C4-2B (cell line): ENCODE results near the gene MYCT1.

Source experiments
- ZFX ChIP-seq: fragments of 450-650 bp; IDR thresholded peaks from 2 replicates; pipeline ENCODE4 v1.6.1; 2017
- TF ChIP-seq, protein P1 (sequence below): fragments of 450-650 bp; conservative IDR thresholded peaks from 2 replicates; pipeline ENCODE4 v1.5.1; 2017; ENCODE audit warnings: mild to moderate bottlenecking

DNA sequence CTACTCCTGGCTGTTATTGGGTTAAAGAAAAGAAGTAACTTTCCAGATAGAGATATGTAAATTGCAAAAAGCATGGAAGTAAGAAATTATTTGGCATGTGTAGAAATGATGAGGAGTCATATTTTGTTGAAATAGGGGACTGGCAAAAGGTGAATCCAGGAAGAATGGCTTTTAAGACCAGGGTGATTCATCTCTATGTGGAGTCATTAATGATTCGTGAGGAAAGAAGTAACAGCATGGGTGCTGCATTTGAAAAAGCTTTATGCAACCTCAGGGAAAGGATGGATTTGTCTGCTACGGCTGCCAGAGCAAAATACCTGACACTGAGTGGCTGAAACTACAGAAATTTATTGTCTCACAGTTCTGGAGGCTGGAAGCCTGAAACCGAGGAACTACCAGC is 45.7 kb upstream of the MYCT1 start:
- TF ChIP-seq, protein P1, sequence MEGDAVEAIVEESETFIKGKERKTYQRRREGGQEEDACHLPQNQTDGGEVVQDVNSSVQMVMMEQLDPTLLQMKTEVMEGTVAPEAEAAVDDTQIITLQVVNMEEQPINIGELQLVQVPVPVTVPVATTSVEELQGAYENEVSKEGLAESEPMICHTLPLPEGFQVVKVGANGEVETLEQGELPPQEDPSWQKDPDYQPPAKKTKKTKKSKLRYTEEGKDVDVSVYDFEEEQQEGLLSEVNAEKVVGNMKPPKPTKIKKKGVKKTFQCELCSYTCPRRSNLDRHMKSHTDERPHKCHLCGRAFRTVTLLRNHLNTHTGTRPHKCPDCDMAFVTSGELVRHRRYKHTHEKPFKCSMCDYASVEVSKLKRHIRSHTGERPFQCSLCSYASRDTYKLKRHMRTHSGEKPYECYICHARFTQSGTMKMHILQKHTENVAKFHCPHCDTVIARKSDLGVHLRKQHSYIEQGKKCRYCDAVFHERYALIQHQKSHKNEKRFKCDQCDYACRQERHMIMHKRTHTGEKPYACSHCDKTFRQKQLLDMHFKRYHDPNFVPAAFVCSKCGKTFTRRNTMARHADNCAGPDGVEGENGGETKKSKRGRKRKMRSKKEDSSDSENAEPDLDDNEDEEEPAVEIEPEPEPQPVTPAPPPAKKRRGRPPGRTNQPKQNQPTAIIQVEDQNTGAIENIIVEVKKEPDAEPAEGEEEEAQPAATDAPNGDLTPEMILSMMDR, result no peak
- no peak for TF ChIP-seq ZFX
